Left lung (tissue), 10 donors: ENCODE results near the gene OTP. TPM values are rescaled to one million over a fixed set of nuclear protein-coding genes. Genes with fewer than 3 reads are reported as not detected.

Experiments
- ATAC-seq: fragments of 200-7000 bp; cut with Tn5 transposase; one replicate; pipeline ENCODE4 v1.9.1; 2020; ENCODE audit warnings: moderate library complexity
- DNase-seq, 4 donors: peaks; one replicate each; pipeline ENCODE4 v3.0.0-alpha.2; 2013 to 2020
- H3K27ac ChIP-seq, 2 donors: fragments of 200-600 bp; sonication (generic) in 1 of 2; one replicate each; pipeline versions ENCODE4 v1.5.0 to v1.8.0; 2020 to 2021
- H3K27me3 ChIP-seq, 2 donors: fragments of 200-600 bp; sonication (generic) in 1 of 2; one replicate each; pipeline versions ENCODE4 v1.5.0 to v1.8.0; 2020 to 2021
- H3K36me3 ChIP-seq, 2 donors: fragments of 200-600 bp; sonication (generic) in 1 of 2; one replicate each; pipeline versions ENCODE4 v1.5.0 to v1.8.0; 2020 to 2021
- H3K4me1 ChIP-seq, 2 donors: fragments of 200-600 bp; one replicate each; pipeline ENCODE4 v1.8.0; 2021
- H3K4me3 ChIP-seq, 2 donors: fragments of 200-600 bp; sonication (generic) in 1 of 2; one replicate each; pipeline versions ENCODE4 v1.5.0 to v1.8.0; 2020 to 2021; ENCODE audit warnings: mild to moderate bottlenecking in 1 of 2
- H3K9me3 ChIP-seq, 2 donors: fragments of 200-600 bp; sonication (generic) in 1 of 2; one replicate each; pipeline versions ENCODE4 v1.5.0 to v1.8.0; 2020 to 2021
- CTCF ChIP-seq, 2 donors: fragments of 200-600 bp; sonication (generic) in 1 of 2; IDR thresholded peaks; one replicate each; pipeline versions ENCODE4 v1.5.0 to v1.8.0; 2021; ENCODE audit warnings: antibody characterized with exemption in 2 of 2
- intact Hi-C, 2 donors: fragments of 100-400 bp; cut with DNase I; formaldehyde crosslinking; loops; one replicate each; pipeline versions ENCODE4 v1.11.2 to v1.14.2; 2022
- polyA plus RNA-seq, 6 donors: library from polyadenylated mRNA; unstranded; fragments of 120-200 nt; gene quantifications; one replicate each; pipeline ENCODE4 v1.2.1, GENCODE V29; 2013; ENCODE audit not compliant: insufficient read length in 6 of 6
- total RNA-seq, 2 donors: library from RNA; stranded (reverse); fragmentation: NEBNext Ultra II Directional; extraction: Animal tissue kit (Norgen Biotek cat#: 25700); gene quantifications; one replicate each; pipeline ENCODE4 v1.2.1, GENCODE V29; 2021
- donor health status: DM: no; HTN: yes; CAD: no.
- donor health status: DM: no; HTN: no; CAD: no.

Gene OTP
- total and polyA plus RNA-seq, 8 donors: not detected

GRCh38 chr5:77635917-77636640 lies 2.4 kb downstream of the OTP start:
- no peaks in the 10 kb centered on the region for H3K36me3 ChIP-seq
- H3K27me3 ChIP-seq: peaks cover 100% of the 10 kb centered on the region in 2 donors
- intact Hi-C loops: no loop called here
- TF ChIP-seq CTCF (IDR thresholded peaks at IDR 0.05): no peak
- no peak overlapping the region for H3K27ac ChIP-seq
- no peaks in the 10 kb centered on the region for H3K9me3 ChIP-seq
- ATAC-seq: no peak
- H3K4me1 ChIP-seq: peaks cover 2 to 26% of the 10 kb centered on the region in 2 donors
- no peak for DNase-seq
- no peak overlapping the region for H3K4me3 ChIP-seq

- no peak for DNase-seq
- ATAC-seq: no peak
- H3K27me3 ChIP-seq: peaks cover 100% of the 10 kb centered on the region in 2 donors
Measured at GRCh38 chr5:77635067-77635916, 3.2 kb downstream of the OTP start.

DNA sequence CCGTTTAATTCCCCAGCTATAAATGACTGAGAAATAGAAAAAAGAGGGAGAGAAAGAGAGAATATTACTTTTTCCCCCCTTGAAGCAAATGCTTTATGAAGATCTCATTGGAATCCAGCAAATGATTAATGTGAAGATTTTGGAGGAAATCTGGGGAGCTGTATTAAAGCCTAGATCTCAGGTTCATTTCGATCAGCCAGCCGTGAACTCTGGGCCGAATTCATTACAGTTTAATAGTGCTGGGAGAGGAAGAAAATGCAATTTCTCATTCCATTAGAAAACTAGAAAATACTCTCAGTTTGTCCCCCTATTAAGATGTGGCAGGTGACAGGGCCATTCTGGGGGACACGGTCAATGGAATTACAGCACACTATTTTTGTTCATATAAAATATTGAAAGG lies 4.8 kb downstream of the OTP start:
- no peak for DNase-seq
- no peak overlapping the region for H3K4me3 ChIP-seq
- ATAC-seq: no peak
- peaks cover 15 to 32% of the 10 kb centered on the region in 2 donors for H3K4me1 ChIP-seq
- H3K9me3 ChIP-seq: no peaks in the 10 kb centered on the region
- intact Hi-C loops: no loop called here
- H3K27ac ChIP-seq: no peak overlapping the region
- H3K27me3 ChIP-seq: peaks cover 100% of the 10 kb centered on the region in 2 donors
- TF ChIP-seq CTCF (IDR thresholded peaks at IDR 0.05): no peak
- no peaks in the 10 kb centered on the region for H3K36me3 ChIP-seq

More at GRCh38 chr5:77635067-77635916, 3.2 kb downstream of the OTP start:
- no peaks in the 10 kb centered on the region for H3K36me3 ChIP-seq
- no peak for TF ChIP-seq CTCF (IDR thresholded peaks at IDR 0.05)
- H3K4me1 ChIP-seq: peaks cover 10 to 27% of the 10 kb centered on the region in 2 donors
- intact Hi-C loops: no loop called here
- H3K9me3 ChIP-seq: no peaks in the 10 kb centered on the region
- no peak overlapping the region for H3K27ac ChIP-seq
- no peak overlapping the region for H3K4me3 ChIP-seq

DNA sequence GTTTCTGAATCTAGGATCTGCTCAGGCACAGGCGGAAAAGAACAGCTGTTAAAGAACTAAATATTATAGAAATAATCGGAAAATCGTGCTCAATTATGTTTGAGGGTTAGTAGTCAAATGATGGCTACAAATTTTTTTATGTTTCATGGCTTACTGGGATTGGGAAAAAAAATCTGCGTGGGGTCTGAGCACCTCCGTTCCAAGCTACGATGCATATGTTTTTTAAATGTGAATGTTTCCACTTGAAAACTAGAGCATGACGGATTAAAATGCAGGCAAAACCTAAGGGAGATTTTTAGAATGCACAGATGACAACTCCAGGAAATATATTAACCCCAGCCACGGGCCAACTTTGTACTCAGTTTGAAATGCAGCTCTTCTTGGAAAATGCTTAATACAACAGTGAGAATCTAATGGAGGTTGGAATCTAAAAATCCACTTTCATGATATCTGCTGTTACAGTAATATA lies 5.3 kb downstream of the OTP start:
- H3K27me3 ChIP-seq: peaks cover 100% of the 10 kb centered on the region in 2 donors
- H3K9me3 ChIP-seq: no peaks in the 10 kb centered on the region
- H3K27ac ChIP-seq: no peak overlapping the region
- intact Hi-C loops: no loop called here
- DNase-seq (no peak), ATAC-seq (no peak)
- no peaks in the 10 kb centered on the region for H3K36me3 ChIP-seq
- TF ChIP-seq CTCF (IDR thresholded peaks at IDR 0.05): no peak
- peaks cover 15 to 32% of the 10 kb centered on the region in 2 donors for H3K4me1 ChIP-seq
- H3K4me3 ChIP-seq: no peak overlapping the region
